HG03565 (cell line): Measurements from ENCODE around the gene ITGA2B.
"Not testable (repeated sequence)": the region's sequence is repeated elsewhere in the genome, so short reads cannot be mapped to it uniquely, and the experiment has no call there.

Experiments
- ATAC-seq: cut with Tn5 transposase; IDR thresholded peaks from one replicate; pipeline ENCODE4 v1.9.1; 2021; ENCODE audit warnings: mild to moderate bottlenecking, moderate library complexity; ENCODE audit not compliant: unreplicated experiment

Gene ITGA2B

GRCh38 chr17:44394112-44394511 lies 4.7 kb upstream of the ITGA2B start:
- not testable (repeated sequence) for ATAC-seq

- no peak for ATAC-seq
Observed at GRCh38 chr17:44390250-44390870, 911 bp upstream of the ITGA2B start.

GRCh38 chr17:44389723-44390202 lies 314 bp upstream of the ITGA2B start:
- ATAC-seq = no peak

- no peak for ATAC-seq
Observed at GRCh38 chr17:44387804-44388203, 1.6 kb downstream of the ITGA2B start.

- no peak for ATAC-seq
Observed at GRCh38 chr17:44386182-44386525, 3.3 kb downstream of the ITGA2B start.

GRCh38 chr17:44385287-44386181 lies 3.9 kb downstream of the ITGA2B start:
- ATAC-seq = no peak

GRCh38 chr17:44384823-44385286 lies 4.6 kb downstream of the ITGA2B start:
- ATAC-seq = no peak

GRCh38 chr17:44384281-44384822 lies 5.1 kb downstream of the ITGA2B start:
- ATAC-seq = no peak

GRCh38 chr17:44383861-44384260 lies 5.6 kb downstream of the ITGA2B start:
- no peak for ATAC-seq

- no peak for ATAC-seq
Observed at GRCh38 chr17:44383363-44383762, 6.1 kb downstream of the ITGA2B start.

- no peak for ATAC-seq
Observed at GRCh38 chr17:44382917-44383316, 6.5 kb downstream of the ITGA2B start.

GRCh38 chr17:44381810-44382305 lies 7.6 kb downstream of the ITGA2B start:
- no peak for ATAC-seq

GRCh38 chr17:44380767-44381166 lies 8.7 kb downstream of the ITGA2B start:
- no peak for ATAC-seq

GRCh38 chr17:44379887-44380286 lies 9.6 kb downstream of the ITGA2B start:
- ATAC-seq = no peak

- no peak for ATAC-seq
Observed at GRCh38 chr17:44378171-44378705, 11.2 kb downstream of the ITGA2B start.

- ATAC-seq = no peak
Observed at GRCh38 chr17:44376779-44377178, 12.7 kb downstream of the ITGA2B start.

GRCh38 chr17:44376124-44376523 lies 13.3 kb downstream of the ITGA2B start:
- no peak for ATAC-seq

GRCh38 chr17:44375196-44376017 lies 14.0 kb downstream of the ITGA2B start:
- no peak for ATAC-seq

GRCh38 chr17:44374306-44375195 lies 14.9 kb downstream of the ITGA2B start:
- ATAC-seq = no peak

GRCh38 chr17:44372036-44372435 lies 17.4 kb downstream of the ITGA2B start:
- no peak for ATAC-seq
